ENCODE data around the gene RPS14.

DNA sequence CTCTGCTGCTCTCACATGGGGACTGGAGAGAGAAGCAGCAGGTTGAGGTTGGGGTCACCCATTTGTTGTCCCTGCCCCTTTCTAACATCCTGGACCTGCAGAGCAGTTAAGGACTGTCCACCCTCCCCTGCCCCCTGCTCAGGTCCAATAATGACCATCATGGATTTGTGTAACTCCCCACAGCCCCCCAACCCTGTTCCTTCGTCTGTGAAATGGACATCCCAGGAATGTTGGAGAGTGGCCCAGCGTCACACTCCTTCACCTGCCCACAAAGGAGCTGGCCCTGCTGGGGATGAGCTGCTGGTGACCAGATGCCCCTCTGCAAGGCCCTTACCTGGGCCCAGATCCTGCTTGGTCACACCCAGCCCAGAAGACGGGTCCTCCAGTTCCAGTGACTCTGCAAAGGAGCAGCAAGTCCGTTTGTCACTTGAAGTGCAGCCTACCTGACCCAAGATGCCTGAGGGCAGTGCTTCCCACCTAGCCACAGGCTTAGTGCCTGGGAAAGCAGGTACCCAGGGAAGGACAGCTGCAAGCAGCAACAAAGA is 47.2 kb downstream of the RPS14 start:
- TF ChIP-seq POLR2A (IDR thresholded peaks at IDR 0.05; ENCODE audit: extremely low read depth, insufficient read length), result no peak
- TF ChIP-seq, protein P1, sequence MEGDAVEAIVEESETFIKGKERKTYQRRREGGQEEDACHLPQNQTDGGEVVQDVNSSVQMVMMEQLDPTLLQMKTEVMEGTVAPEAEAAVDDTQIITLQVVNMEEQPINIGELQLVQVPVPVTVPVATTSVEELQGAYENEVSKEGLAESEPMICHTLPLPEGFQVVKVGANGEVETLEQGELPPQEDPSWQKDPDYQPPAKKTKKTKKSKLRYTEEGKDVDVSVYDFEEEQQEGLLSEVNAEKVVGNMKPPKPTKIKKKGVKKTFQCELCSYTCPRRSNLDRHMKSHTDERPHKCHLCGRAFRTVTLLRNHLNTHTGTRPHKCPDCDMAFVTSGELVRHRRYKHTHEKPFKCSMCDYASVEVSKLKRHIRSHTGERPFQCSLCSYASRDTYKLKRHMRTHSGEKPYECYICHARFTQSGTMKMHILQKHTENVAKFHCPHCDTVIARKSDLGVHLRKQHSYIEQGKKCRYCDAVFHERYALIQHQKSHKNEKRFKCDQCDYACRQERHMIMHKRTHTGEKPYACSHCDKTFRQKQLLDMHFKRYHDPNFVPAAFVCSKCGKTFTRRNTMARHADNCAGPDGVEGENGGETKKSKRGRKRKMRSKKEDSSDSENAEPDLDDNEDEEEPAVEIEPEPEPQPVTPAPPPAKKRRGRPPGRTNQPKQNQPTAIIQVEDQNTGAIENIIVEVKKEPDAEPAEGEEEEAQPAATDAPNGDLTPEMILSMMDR (IDR thresholded peaks at IDR 0.05; ENCODE audit: low read depth, low read length), result no peak
- TF ChIP-seq, protein P2, sequence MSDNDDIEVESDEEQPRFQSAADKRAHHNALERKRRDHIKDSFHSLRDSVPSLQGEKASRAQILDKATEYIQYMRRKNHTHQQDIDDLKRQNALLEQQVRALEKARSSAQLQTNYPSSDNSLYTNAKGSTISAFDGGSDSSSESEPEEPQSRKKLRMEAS (IDR thresholded peaks at IDR 0.05; ENCODE audit: low read depth, low read length), result no peak

Data from NB4 (cell line).